Measurements from ENCODE around the gene EFNA1.

DNA sequence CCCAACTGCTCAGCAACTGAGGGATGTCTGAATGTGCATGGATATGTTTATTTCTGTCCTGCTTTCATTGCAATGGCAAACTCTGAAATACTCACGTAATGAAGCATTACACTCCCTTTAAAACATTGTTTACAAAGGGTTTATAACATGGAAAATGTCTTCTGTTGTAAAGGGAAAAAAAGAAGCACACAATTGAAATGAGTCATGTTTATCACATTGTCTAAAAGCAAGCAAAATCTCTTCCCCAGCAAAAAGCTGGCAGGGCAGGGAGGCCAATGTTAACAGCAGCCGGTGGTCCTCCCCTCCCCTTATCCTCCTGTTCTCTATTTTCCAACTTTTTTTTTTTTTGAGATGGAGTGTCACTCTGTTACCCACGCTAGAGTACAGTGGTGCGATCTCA is 3.9 kb upstream of the EFNA1 start:
- TF ChIP-seq TAF1 (IDR thresholded peaks at IDR 0.05; ENCODE audit: borderline replicate concordance, insufficient read depth, low read length) (no peak), POLR2AphosphoS5 (IDR thresholded peaks at IDR 0.05; ENCODE audit: low read depth, low read length) (no peak)
- TF ChIP-seq, protein P1, sequence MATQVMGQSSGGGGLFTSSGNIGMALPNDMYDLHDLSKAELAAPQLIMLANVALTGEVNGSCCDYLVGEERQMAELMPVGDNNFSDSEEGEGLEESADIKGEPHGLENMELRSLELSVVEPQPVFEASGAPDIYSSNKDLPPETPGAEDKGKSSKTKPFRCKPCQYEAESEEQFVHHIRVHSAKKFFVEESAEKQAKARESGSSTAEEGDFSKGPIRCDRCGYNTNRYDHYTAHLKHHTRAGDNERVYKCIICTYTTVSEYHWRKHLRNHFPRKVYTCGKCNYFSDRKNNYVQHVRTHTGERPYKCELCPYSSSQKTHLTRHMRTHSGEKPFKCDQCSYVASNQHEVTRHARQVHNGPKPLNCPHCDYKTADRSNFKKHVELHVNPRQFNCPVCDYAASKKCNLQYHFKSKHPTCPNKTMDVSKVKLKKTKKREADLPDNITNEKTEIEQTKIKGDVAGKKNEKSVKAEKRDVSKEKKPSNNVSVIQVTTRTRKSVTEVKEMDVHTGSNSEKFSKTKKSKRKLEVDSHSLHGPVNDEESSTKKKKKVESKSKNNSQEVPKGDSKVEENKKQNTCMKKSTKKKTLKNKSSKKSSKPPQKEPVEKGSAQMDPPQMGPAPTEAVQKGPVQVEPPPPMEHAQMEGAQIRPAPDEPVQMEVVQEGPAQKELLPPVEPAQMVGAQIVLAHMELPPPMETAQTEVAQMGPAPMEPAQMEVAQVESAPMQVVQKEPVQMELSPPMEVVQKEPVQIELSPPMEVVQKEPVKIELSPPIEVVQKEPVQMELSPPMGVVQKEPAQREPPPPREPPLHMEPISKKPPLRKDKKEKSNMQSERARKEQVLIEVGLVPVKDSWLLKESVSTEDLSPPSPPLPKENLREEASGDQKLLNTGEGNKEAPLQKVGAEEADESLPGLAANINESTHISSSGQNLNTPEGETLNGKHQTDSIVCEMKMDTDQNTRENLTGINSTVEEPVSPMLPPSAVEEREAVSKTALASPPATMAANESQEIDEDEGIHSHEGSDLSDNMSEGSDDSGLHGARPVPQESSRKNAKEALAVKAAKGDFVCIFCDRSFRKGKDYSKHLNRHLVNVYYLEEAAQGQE (IDR thresholded peaks at IDR 0.05; ENCODE audit: insufficient read depth in 1 of 2, low read depth in 2 of 2, low read length in 2 of 2): no peak

All from PFSK-1 (cell line).